ENCODE measurements around the gene SMYD3. TPM values are rescaled to one million over a fixed set of nuclear protein-coding genes. Genes with fewer than 3 reads are reported as not detected.

Gene SMYD3
- total RNA-seq, 2 experiments from 2014 or later: 18.1 to 26.8 TPM

DNA sequence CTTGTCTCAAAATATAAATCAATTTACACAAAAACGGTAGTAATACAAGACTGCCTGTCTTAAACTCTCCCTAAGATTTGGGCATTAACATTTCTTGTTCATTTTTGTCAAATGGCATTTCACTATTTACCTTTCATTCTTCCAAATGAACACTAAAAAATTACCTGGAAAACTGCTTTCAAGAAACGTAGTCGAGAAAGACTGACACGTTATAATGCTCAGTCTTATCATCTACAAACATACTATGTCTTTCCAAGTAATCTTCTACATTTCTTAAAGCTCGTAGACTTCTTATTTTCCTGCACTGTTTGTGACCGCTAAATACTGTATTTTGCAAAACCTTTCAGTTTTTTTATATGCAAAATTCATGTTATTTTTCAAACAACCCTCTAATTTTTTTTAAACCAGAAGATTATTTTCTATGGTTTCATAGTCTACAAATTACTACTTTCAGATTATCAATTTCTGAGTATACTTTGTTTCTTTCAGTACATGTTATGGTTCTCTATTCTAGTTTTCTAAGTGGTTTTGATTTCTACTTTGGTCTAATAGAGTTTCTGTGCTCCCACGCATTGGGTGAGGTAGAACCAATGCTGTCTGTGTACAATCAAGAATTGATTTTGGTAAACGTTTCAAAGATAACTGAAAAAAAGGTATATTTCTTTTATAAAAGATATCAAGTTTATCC is 336.4 kb downstream of the SMYD3 start:
- Mint-ChIP-seq H3K27me3 (no peaks in the 10 kb centered on the region), H3K27ac (no peak overlapping the region), H3K4me3 (no peak overlapping the region), H3K36me3 (no peaks in the 10 kb centered on the region), H3K9me3 (ENCODE audit: low read depth) (no peaks in the 10 kb centered on the region), H3K4me1 (no peaks in the 10 kb centered on the region)
- CTCF ChIA-PET: no interaction called here
- DNase-seq (no peak), ATAC-seq (no peak)

DNA sequence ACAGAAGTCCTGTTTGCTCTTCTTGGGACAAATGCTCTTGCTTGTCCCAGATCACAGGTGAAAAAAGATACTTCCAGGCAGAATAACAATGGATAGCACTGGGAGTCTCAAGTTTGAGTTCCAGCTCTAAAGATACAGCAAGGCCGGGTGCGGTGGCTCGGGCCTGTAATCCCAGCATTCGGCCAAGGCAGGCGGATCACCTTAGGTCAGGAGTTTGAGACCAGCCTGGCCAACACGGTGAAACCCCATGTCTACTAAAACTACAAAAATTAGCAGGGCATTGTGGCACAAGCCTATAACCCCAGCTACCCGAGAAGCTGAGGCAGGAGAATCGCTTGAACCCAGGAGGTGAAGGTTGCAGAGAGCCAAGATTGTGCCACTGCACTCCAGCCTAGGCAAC is 337.6 kb downstream of the SMYD3 start:
- DNase-seq: no peak
- CTCF ChIA-PET: no interaction called here
- Mint-ChIP-seq H3K36me3 (no peaks in the 10 kb centered on the region), H3K9me3 (ENCODE audit: low read depth) (no peaks in the 10 kb centered on the region), H3K27me3 (no peaks in the 10 kb centered on the region), H3K4me3 (no peak overlapping the region), H3K27ac (no peak overlapping the region), H3K4me1 (no peaks in the 10 kb centered on the region)
- ATAC-seq: no peak

DNA sequence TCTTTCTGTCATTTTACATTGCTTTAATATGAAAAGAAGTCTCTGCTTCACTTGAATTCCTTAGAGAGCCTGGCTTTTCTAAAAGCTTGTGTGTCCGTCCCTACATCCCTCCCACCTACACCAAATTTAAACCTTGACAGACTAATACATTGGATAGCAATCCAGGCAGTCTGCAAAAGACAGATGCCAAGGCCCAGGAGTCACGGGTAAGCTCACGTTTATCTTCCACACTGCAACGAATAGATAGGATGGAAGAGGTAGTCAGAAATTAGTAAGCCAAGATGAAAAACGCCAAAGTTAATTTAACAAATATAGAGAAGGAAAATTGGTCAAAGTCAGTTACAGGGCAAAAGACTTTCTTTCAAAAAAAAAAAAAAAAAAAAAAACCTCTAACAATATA is 338.1 kb downstream of the SMYD3 start:
- CTCF ChIA-PET: no interaction called here
- H3K27ac Mint-ChIP-seq: no peak overlapping the region
- no peaks in the 10 kb centered on the region for H3K27me3 Mint-ChIP-seq
- no peaks in the 10 kb centered on the region for H3K36me3 Mint-ChIP-seq
- DNase-seq (no peak), ATAC-seq (no peak)
- H3K9me3 Mint-ChIP-seq (ENCODE audit: low read depth): no peaks in the 10 kb centered on the region
- H3K4me3 Mint-ChIP-seq: no peak overlapping the region
- no peaks in the 10 kb centered on the region for H3K4me1 Mint-ChIP-seq

DNA sequence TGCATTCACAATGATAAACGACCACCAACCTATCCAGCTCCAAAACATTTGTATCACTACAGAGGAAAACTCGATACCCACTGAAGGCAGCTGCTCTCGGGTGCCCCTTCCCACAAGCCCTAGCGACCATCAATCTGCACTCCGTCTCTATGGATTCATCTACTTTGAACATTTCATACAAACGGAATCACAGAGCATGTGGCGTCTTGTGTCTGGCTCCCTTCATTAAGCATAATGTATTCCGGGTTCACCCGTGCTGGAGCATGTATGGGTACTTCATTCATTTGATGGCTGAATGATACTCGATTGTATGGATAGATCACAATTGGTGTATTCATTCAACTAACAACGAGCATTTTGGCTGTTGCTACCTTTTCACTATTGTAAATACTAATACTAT is 340.2 kb downstream of the SMYD3 start:
- no peak for DNase-seq
- Mint-ChIP-seq H3K27ac (no peak overlapping the region), H3K36me3 (no peaks in the 10 kb centered on the region), H3K9me3 (ENCODE audit: low read depth) (no peaks in the 10 kb centered on the region), H3K27me3 (no peaks in the 10 kb centered on the region), H3K4me3 (no peak overlapping the region), H3K4me1 (no peaks in the 10 kb centered on the region)
- ATAC-seq: no peak
- CTCF ChIA-PET: no interaction called here

DNA sequence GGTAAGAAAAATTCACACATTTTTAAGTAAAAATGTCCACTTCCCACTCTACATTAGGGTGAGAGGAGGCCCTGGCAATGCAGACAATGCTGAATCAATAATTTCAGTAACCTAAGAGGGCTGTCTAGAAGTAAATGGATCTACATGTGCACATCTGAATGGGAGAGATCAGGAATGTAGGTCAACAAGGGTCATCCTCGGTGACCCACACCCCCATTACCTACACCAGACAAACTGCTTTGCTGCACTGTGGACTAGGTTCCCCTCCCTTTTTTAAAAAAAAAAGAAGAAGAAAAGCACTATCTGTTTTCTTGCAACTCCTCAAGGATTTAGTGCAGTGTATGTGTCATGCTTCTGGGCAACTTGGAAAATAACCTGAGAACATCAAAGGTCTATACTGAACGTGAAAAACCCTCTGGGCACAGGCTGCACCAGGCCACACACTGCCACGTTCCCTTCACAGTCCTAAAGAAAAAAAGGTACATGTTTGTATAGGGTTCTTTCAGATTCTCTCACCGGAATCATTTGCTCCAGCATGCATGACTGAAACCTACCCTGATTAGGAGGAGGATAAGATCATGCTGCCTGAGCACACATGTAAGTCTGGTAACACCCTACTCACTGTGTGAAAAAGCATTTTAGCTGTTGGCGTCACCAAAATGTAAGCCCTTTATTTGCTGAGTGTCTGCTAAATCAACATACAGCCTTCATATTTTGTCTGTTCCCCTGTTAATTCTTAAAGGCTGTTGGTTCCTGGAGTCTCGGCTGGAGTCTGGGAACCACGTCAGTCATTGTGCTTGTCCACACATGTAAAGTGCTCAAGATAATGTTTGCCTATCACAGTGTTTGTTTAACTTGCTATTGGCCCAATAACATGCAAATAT is 341.0 kb downstream of the SMYD3 start:
- no peaks in the 10 kb centered on the region for H3K9me3 Mint-ChIP-seq (ENCODE audit: low read depth)
- H3K4me1 Mint-ChIP-seq: no peaks in the 10 kb centered on the region
- no peaks in the 10 kb centered on the region for H3K27me3 Mint-ChIP-seq
- CTCF ChIA-PET: no interaction called here
- no peak overlapping the region for H3K4me3 Mint-ChIP-seq
- ATAC-seq (no peak), DNase-seq (no peak)
- no peak overlapping the region for H3K27ac Mint-ChIP-seq
- no peaks in the 10 kb centered on the region for H3K36me3 Mint-ChIP-seq

DNA sequence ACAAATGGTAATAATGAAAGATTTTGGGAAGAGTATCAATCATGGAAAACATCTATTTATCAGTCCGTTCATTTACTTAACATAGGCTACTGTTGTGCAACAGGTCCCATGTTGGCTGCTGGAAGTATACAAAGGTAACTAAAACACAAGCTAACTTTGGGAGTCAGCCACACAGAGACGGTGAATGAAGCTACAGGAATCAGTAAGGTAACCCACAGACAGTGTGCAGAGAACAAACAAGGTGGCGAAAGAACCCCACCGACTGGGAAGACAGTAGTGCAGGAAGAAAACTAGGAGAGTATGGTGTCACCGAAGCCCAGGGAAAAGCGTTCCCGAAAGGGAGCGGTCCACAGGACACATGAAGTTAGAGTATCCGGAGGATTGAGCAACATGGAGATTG is 342.3 kb downstream of the SMYD3 start:
- H3K4me3 Mint-ChIP-seq: no peak overlapping the region
- DNase-seq: no peak
- no peaks in the 10 kb centered on the region for H3K9me3 Mint-ChIP-seq (ENCODE audit: low read depth)
- H3K4me1 Mint-ChIP-seq: no peaks in the 10 kb centered on the region
- no peaks in the 10 kb centered on the region for H3K27me3 Mint-ChIP-seq
- no peaks in the 10 kb centered on the region for H3K36me3 Mint-ChIP-seq
- CTCF ChIA-PET: no interaction called here
- no peak for ATAC-seq
- no peak overlapping the region for H3K27ac Mint-ChIP-seq

DNA sequence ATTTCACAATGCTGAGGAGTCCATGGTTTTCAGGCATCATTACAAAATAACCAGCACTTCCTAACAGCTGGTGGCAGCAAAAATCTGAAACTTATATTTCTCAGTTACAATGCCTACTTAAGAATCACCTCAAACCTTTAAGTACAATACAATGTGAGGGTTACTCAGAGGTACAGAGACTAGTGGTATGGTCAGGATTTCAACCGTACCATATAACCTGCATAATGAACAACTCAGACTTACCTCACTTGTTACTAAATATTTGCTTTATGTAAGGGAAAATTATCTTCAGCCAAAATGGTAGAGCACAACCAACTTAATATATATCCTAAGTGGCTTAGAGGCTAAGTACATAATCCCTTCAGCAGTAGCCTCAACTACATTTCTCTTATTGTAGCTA is 344.5 kb downstream of the SMYD3 start:
- CTCF ChIA-PET: no interaction called here
- H3K4me3 Mint-ChIP-seq: no peak overlapping the region
- no peak for DNase-seq
- H3K4me1 Mint-ChIP-seq: no peaks in the 10 kb centered on the region
- no peaks in the 10 kb centered on the region for H3K9me3 Mint-ChIP-seq (ENCODE audit: low read depth)
- H3K27me3 Mint-ChIP-seq: no peaks in the 10 kb centered on the region
- no peak for ATAC-seq
- no peaks in the 10 kb centered on the region for H3K36me3 Mint-ChIP-seq
- H3K27ac Mint-ChIP-seq: no peak overlapping the region

DNA sequence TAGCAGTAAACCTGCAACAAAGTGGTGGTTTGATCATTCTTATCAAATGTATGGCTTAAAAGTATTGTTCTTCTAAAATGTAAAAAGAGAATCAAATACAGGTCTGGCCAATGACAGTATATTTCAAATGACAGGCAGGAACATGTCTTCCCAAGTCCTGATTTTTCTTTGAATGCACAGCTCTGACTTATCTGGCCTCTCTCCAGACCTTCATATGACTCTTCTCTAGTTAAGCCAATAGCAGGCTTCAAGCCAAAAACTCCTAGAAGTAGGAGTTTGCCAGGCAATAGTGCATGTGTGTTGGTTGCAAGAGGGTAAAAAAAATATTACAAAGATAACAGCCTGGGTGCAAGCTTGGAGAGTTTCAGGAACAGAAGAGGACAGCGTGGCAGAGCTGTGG is 345.5 kb downstream of the SMYD3 start:
- no peaks in the 10 kb centered on the region for H3K4me1 Mint-ChIP-seq
- ATAC-seq (no peak), DNase-seq (no peak)
- H3K4me3 Mint-ChIP-seq: no peak overlapping the region
- no peaks in the 10 kb centered on the region for H3K27me3 Mint-ChIP-seq
- H3K36me3 Mint-ChIP-seq: no peaks in the 10 kb centered on the region
- no peaks in the 10 kb centered on the region for H3K9me3 Mint-ChIP-seq (ENCODE audit: low read depth)
- no peak overlapping the region for H3K27ac Mint-ChIP-seq
- CTCF ChIA-PET: no interaction called here

DNA sequence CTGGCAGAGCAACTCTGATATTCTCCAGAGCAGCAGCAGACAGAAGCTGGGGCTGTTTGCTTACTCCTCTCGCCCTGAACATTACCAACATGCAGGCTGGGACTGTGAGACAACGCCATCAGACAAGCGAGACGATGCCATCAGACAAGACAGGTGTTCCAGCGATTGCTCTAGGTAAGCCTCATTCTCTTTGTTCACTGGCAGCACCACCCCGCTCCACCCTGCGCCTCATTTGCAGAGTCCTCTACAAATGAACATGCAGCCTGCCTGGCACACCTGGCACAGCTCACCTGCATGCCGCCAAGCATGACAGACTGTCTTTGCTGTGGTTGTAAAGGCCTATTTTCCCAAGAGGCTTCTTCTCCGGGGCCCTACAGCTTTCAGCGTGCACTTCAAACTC is 346.2 kb downstream of the SMYD3 start:
- H3K36me3 Mint-ChIP-seq: no peaks in the 10 kb centered on the region
- H3K4me3 Mint-ChIP-seq: no peak overlapping the region
- CTCF ChIA-PET: no interaction called here
- ATAC-seq: no peak
- H3K9me3 Mint-ChIP-seq (ENCODE audit: low read depth): no peaks in the 10 kb centered on the region
- no peak for DNase-seq
- H3K4me1 Mint-ChIP-seq: no peaks in the 10 kb centered on the region
- H3K27me3 Mint-ChIP-seq: no peaks in the 10 kb centered on the region
- H3K27ac Mint-ChIP-seq: no peak overlapping the region

DNA sequence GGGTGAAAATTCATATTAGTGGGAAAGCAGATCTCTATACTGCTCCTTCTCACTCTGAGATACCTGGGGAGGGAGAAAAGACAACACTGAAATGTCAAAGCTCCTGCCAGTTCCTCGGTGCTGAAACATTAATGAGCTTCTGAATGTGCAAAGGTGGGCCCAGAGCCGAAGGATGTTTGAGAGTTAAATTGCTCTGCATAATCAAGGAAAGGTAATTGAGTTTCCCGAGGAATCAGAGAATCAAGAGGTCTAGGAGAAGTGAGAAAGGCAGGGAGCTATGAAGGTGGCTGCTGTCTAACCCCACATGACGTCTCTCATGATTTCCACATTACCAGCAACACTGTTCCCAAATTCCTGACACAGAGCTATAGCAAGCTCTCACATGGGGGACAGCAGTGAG is 346.7 kb downstream of the SMYD3 start:
- DNase-seq (no peak), ATAC-seq (no peak)
- CTCF ChIA-PET: no interaction called here
- Mint-ChIP-seq H3K27ac (no peak overlapping the region), H3K9me3 (ENCODE audit: low read depth) (no peaks in the 10 kb centered on the region), H3K4me3 (no peak overlapping the region), H3K4me1 (no peaks in the 10 kb centered on the region), H3K27me3 (no peaks in the 10 kb centered on the region), H3K36me3 (no peaks in the 10 kb centered on the region)

DNA sequence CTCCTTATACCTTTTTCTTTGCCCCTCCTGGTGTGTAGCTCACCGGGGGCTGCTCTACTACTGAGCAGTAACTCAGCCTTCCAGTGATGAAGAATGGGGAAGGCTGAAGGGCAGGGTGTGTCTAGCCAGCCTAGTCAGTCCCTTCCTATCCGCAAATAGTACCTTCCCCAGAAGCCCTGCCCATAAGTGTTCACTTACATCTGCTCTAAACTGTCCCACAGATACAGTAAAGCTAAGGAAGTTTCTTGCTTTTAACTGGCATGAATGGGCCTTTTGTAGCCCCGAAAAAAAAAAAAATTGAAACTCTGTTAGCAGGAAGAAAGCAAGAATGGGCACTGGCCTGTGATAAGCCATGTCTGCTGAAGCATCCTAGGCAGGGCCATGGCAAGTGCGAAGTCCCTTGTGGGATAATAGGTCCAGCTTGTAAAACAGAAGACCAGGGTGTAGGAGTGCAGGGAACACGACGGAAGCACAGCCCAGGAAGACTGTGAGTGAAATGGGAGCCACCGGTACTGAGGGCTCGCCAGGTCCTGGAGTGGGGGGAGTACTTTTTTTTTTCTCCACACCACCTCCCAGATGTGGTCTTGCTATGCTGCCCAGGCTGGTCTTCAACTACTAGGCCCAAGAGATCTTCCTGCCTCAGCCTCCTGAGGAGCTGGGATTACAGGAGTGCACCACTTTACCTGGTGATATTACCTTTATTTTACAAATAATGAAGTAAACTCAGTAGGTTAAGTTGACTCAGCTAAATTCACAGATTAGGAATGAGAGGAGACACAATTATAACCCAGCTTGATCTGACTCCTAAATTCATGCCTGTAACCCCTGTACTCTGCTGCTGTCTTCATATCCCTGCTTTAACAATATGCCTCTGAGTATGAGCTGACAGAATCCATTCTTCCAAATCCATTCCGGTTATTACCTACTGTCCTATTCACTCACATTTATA is 347.5 kb downstream of the SMYD3 start:
- no peak overlapping the region for H3K4me3 Mint-ChIP-seq
- no peaks in the 10 kb centered on the region for H3K27me3 Mint-ChIP-seq
- H3K36me3 Mint-ChIP-seq: no peaks in the 10 kb centered on the region
- DNase-seq: no peak
- ATAC-seq: no peak
- CTCF ChIA-PET: no interaction called here
- H3K9me3 Mint-ChIP-seq (ENCODE audit: low read depth): no peaks in the 10 kb centered on the region
- no peaks in the 10 kb centered on the region for H3K4me1 Mint-ChIP-seq
- H3K27ac Mint-ChIP-seq: no peak overlapping the region

DNA sequence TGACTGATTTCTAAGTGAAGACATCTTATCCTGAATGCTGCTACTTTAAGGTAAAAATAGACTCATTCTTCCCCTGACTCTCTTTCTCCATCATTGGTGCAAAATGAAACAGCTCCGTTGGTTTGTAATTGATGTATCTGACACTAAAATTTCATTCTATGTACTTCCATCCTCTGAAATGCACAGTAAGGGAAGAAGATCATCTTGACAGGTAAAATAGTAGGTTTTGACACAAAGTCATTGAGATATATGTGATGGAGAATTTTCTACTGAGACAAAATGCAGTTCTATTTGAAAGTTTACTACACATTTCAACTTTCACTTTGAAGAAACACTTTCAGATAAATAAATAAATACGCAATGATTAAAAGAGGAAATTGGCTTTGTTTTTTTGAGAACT is 348.9 kb downstream of the SMYD3 start:
- CTCF ChIA-PET: no interaction called here
- no peaks in the 10 kb centered on the region for H3K4me1 Mint-ChIP-seq
- ATAC-seq: no peak
- no peaks in the 10 kb centered on the region for H3K27me3 Mint-ChIP-seq
- H3K4me3 Mint-ChIP-seq: no peak overlapping the region
- H3K36me3 Mint-ChIP-seq: no peaks in the 10 kb centered on the region
- DNase-seq: no peak
- H3K27ac Mint-ChIP-seq: no peak overlapping the region
- no peaks in the 10 kb centered on the region for H3K9me3 Mint-ChIP-seq (ENCODE audit: low read depth)

DNA sequence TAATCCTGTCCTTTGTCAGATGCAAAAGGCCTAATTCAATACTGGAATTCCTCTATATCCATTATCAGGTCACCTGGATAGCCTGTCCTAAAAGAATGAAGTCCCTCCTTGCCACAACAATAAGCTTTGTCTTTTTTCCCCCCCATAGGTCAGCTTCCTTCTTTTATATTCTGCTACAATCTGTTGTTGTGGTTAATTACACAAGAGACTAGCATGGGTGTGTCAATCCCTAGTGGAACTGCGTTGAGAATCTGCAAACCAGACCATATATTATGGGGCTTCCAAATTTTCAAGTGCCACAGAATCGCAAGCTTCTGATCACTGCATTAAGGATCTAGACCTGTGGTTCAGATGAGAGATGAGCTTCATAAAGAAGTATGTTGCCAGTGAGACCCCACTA is 349.6 kb downstream of the SMYD3 start:
- no peak for DNase-seq
- Mint-ChIP-seq H3K27ac (no peak overlapping the region), H3K36me3 (no peaks in the 10 kb centered on the region), H3K9me3 (ENCODE audit: low read depth) (no peaks in the 10 kb centered on the region), H3K27me3 (no peaks in the 10 kb centered on the region), H3K4me3 (no peak overlapping the region), H3K4me1 (no peaks in the 10 kb centered on the region)
- no peak for ATAC-seq
- CTCF ChIA-PET: no interaction called here
